CD4-positive, alpha-beta T cell (primary cell): Measurements from ENCODE around the gene ZNHIT1. TPM values are rescaled to one million over a fixed set of nuclear protein-coding genes. Genes with fewer than 3 reads are reported as not detected.

ENCODE experiments used
- ATAC-seq: fragments of 200-7000 bp; cut with Tn5 transposase; one replicate; pipeline ENCODE4 v1.10.0; 2022; ENCODE audit warnings: mild to moderate bottlenecking; ENCODE audit not compliant: poor library complexity
- CTCF ChIA-PET: fragments of 350-600 bp; sonication (Branson Sonifier 250); formaldehyde crosslinking; loops from one replicate; lab custom pipeline; 2021; ENCODE audit warnings: antibody characterized with exemption, inconsistent platforms; lab: Charles Lee
- POLR2A ChIA-PET: fragments of 350-600 bp; sonication (Branson Sonifier 250); formaldehyde crosslinking; loops from one replicate; lab custom pipeline; 2021; ENCODE audit warnings: antibody characterized with exemption, inconsistent platforms; lab: Charles Lee
- DNase-seq, 14 experiments: peaks; one replicate each; pipeline ENCODE4 v3.0.0-alpha.2; 2013 to 2020; ENCODE audit warnings: mixed read lengths in 2 of 14
- H3K27ac ChIP-seq, 2 donors: one replicate each; pipeline versions ENCODE4 v1.5.1 to v1.7.0; 2013; ENCODE audit warnings: low read length in 2 of 2, low read depth in 1 of 2, mild to moderate bottlenecking in 1 of 2
- H3K27me3 ChIP-seq, 2 experiments: 1 replicate in 1 of 2; 2 replicates in 1 of 2; pipeline versions ENCODE4 v1.6.1 to v1.7.0; 2013; ENCODE audit warnings: low read length in 2 of 2, control low read depth in 1 of 2, mild to moderate bottlenecking in 1 of 2, moderate library complexity in 1 of 2; ENCODE audit not compliant: insufficient read depth in 2 of 2, control insufficient read depth in 1 of 2
- H3K36me3 ChIP-seq: one replicate; pipeline ENCODE4 v1.6.1; 2013; ENCODE audit warnings: low read length, control low read depth; ENCODE audit not compliant: insufficient read depth
- H3K4me1 ChIP-seq: one replicate; pipeline ENCODE4 v1.6.1; 2013; ENCODE audit warnings: low read length, control low read depth; ENCODE audit not compliant: insufficient read depth
- H3K4me3 ChIP-seq: one replicate; pipeline ENCODE4 v1.5.1; 2013; ENCODE audit warnings: mild to moderate bottlenecking, low read length, moderate library complexity
- H3K9me3 ChIP-seq, 2 experiments: 1 replicate in 1 of 2; 2 replicates in 1 of 2; pipeline versions ENCODE4 v1.6.1 to v1.7.0; 2013; ENCODE audit warnings: low read length in 2 of 2, mild to moderate bottlenecking in 2 of 2, control low read depth in 1 of 2, moderate library complexity in 1 of 2; ENCODE audit not compliant: control insufficient read depth in 1 of 2, insufficient read depth in 1 of 2
- H3K27ac Mint-ChIP-seq: one replicate; pipeline ENCODE4 v1.8.0; 2020; ENCODE audit warnings: mixed read lengths
- H3K27me3 Mint-ChIP-seq: one replicate; pipeline ENCODE4 v1.8.0; 2021; ENCODE audit warnings: mixed read lengths
- H3K36me3 Mint-ChIP-seq: one replicate; pipeline ENCODE4 v1.8.0; 2021; ENCODE audit warnings: low read depth, mixed read lengths
- H3K4me1 Mint-ChIP-seq: one replicate; pipeline ENCODE4 v1.8.0; 2021; ENCODE audit warnings: low read depth, mixed read lengths
- H3K4me3 Mint-ChIP-seq: one replicate; pipeline ENCODE4 v1.8.0; 2020; ENCODE audit warnings: mild to moderate bottlenecking, mixed read lengths
- H3K9me3 Mint-ChIP-seq: one replicate; pipeline ENCODE4 v1.8.0; 2020; ENCODE audit warnings: mixed read lengths
- intact Hi-C, 2 experiments: fragments of 100-400 bp; cut with DNase I in 1 of 2; cut with micrococcal nuclease in 1 of 2; formaldehyde crosslinking; loops; one replicate each; pipeline versions ENCODE4 v1.15.1 to v1.9.0; 2023 to 2025; cut with DNase I, micrococcal nuclease
- total RNA-seq, 174 experiments: library from RNA in 2 of 174; stranded (reverse) in 2 of 174; gene quantifications; one replicate each; pipeline ENCODE4 v1.2.3 and lab custom pipeline; 2021 to 2026
- TF ChIP-seq, protein P1 (sequence below): fragments of 200-600 bp; IDR thresholded peaks from one replicate; pipeline ENCODE4 v1.8.0; 2022; ENCODE audit warnings: antibody characterized with exemption, mild to moderate bottlenecking

The ZNHIT1 gene
- total RNA-seq, 2 experiments from 2014 or later = 28.4 to 30.6 TPM

DNA sequence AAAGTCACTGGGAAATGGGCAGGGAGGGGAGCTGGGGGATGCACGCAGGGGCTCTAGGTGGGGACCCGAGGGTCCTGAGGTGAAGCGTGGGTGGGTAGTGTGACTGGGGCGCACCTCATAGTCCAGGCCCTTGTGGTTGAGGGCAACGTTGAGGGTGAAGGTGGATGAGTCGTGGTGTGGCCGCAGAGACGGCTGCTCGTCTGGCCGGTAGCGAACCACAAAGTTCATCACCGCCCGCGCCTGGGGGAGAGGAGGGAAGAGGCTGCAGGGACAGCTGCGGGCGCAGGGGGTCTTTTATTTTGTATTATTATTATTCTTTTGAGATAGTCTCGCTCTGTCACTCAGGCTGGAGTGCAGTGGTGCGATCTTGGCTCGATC, 11.3 kb upstream of the ZNHIT1 start:
- H3K27me3 ChIP-seq = peaks cover 5 to 12% of the 10 kb centered on the region in 2 experiments
- POLR2A ChIA-PET = interaction anchor here (0.6 kb wide), 1 partner anchor 501 kb away, joined by 3 read pairs; the partner anchor contains the start of gene POP7
- no peaks in the 10 kb centered on the region for H3K9me3 Mint-ChIP-seq
- TF ChIP-seq, protein P1, sequence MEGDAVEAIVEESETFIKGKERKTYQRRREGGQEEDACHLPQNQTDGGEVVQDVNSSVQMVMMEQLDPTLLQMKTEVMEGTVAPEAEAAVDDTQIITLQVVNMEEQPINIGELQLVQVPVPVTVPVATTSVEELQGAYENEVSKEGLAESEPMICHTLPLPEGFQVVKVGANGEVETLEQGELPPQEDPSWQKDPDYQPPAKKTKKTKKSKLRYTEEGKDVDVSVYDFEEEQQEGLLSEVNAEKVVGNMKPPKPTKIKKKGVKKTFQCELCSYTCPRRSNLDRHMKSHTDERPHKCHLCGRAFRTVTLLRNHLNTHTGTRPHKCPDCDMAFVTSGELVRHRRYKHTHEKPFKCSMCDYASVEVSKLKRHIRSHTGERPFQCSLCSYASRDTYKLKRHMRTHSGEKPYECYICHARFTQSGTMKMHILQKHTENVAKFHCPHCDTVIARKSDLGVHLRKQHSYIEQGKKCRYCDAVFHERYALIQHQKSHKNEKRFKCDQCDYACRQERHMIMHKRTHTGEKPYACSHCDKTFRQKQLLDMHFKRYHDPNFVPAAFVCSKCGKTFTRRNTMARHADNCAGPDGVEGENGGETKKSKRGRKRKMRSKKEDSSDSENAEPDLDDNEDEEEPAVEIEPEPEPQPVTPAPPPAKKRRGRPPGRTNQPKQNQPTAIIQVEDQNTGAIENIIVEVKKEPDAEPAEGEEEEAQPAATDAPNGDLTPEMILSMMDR = no peak
- no peak overlapping the region for H3K27ac ChIP-seq
- peaks cover 18% of the 10 kb centered on the region for H3K36me3 ChIP-seq
- H3K4me1 ChIP-seq = peaks cover 28% of the 10 kb centered on the region
- CTCF ChIA-PET = no interaction called here
- DNase-seq = no peak
- peaks cover 9% of the 10 kb centered on the region for H3K4me1 Mint-ChIP-seq
- peaks cover 23% of the 10 kb centered on the region for H3K36me3 Mint-ChIP-seq
- peaks cover 17% of the 10 kb centered on the region for H3K27me3 Mint-ChIP-seq
- no peak overlapping the region for H3K4me3 Mint-ChIP-seq
- no peak for ATAC-seq
- H3K9me3 ChIP-seq = peaks cover 0 to 6% of the 10 kb centered on the region in 2 experiments
- H3K27ac Mint-ChIP-seq = no peak overlapping the region
- intact Hi-C loops = no loop called here
- H3K4me3 ChIP-seq = no peak overlapping the region

DNA sequence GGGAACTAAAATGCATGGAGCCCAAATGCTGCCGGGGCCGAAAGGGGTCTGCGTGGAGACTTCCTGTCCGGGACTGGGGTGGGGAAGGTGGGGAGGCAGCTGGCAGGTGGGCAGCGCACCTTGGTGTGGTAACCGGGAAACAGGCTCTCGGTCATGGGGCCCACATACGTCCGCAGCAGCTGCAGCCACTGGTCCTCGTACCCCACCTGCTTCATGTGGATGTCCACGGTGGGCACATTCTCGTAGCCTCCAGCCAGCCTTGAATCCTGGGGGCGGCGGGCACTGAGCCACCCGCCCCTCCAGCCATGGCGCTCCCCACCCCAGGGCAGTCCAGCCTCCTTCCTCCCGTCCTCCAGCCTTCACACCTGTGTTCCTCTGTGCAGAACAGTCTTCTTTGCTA, 10.5 kb upstream of the ZNHIT1 start:
- ATAC-seq (no peak), DNase-seq (no peak)
- Histone ChIP-seq H3K36me3 (peaks cover 26% of the 10 kb centered on the region), H3K9me3 (peaks cover 0 to 3% of the 10 kb centered on the region in 2 experiments), H3K4me3 (no peak overlapping the region), H3K4me1 (peaks cover 21% of the 10 kb centered on the region), H3K27ac (no peak overlapping the region), H3K27me3 (peaks cover under 1 to 4% of the 10 kb centered on the region in 2 experiments)
- no peak overlapping the region for H3K27ac Mint-ChIP-seq
- H3K36me3 Mint-ChIP-seq = peaks cover 23% of the 10 kb centered on the region
- no peaks in the 10 kb centered on the region for H3K9me3 Mint-ChIP-seq
- no peak overlapping the region for H3K4me3 Mint-ChIP-seq
- intact Hi-C loops = no loop called here
- ChIA-PET CTCF (no interaction called here), POLR2A (interaction anchor here (0.6 kb wide), 1 partner anchor 502 kb away, joined by 3 read pairs; the partner anchor contains the start of gene POP7)
- peaks cover 9% of the 10 kb centered on the region for H3K4me1 Mint-ChIP-seq
- H3K27me3 Mint-ChIP-seq = peaks cover 15% of the 10 kb centered on the region
- TF ChIP-seq, protein P1 = no peak

DNA sequence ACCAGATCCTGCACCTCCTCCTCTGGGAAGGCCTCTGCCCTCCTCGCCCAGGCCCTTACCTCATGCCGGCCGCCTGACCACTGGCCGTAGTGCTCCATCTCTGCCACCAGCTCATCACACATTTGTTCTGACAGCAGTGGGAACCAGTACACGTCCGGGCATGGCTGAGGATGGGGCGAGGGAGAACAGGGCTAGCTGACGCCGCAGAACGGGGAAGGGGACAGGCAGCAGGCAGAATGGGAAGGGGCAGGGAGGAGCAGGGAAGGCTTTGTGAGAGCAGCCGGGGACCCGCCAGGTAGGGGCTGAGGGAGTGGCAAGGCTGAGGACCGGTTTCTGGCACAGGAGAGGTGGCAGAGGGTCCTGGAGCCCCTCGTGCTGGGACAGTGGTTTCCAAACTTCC, 9.2 kb upstream of the ZNHIT1 start:
- no peak overlapping the region for H3K27ac Mint-ChIP-seq
- POLR2A ChIA-PET = no interaction called here

More for the DNA sequence above, 9.2 kb upstream of the ZNHIT1 start:
- DNase-seq = no peak
- no peaks in the 10 kb centered on the region for H3K9me3 Mint-ChIP-seq
- intact Hi-C loops = no loop called here
- Histone ChIP-seq H3K27me3 (no peaks in the 10 kb centered on the region), H3K9me3 (no peaks in the 10 kb centered on the region), H3K27ac (no peak overlapping the region), H3K4me1 (peaks cover 13% of the 10 kb centered on the region), H3K4me3 (no peak overlapping the region), H3K36me3 (peaks cover 36% of the 10 kb centered on the region)
- peaks cover 6% of the 10 kb centered on the region for H3K4me1 Mint-ChIP-seq
- CTCF ChIA-PET = no interaction called here
- no peak overlapping the region for H3K4me3 Mint-ChIP-seq
- peaks cover 6% of the 10 kb centered on the region for H3K27me3 Mint-ChIP-seq
- no peak for ATAC-seq
- peaks cover 23% of the 10 kb centered on the region for H3K36me3 Mint-ChIP-seq
- TF ChIP-seq, protein P1 = no peak
